Measurements from ENCODE around the gene GGT6.

GGT6 gene

GRCh38 chr17:4541328-4542002, 18.9 kb downstream of the GGT6 start:
- H3K4me3 ChIP-seq (ENCODE audit: low read length), result no peak overlapping the region
- H3K4me1 ChIP-seq (ENCODE audit: insufficient read depth, low read length), result no peaks in the 10 kb centered on the region
- H3K27me3 ChIP-seq (ENCODE audit: insufficient read depth, low read length), result no peaks in the 10 kb centered on the region
- H3K36me3 ChIP-seq (ENCODE audit: insufficient read depth, low read length), result peaks cover 50% of the 10 kb centered on the region
- H2AFZ ChIP-seq (ENCODE audit: low read depth, low read length), result no peak overlapping the region
- no peaks in the 10 kb centered on the region for H3K9me3 ChIP-seq (ENCODE audit: low read length)

GRCh38 chr17:4540687-4541327, 19.6 kb downstream of the GGT6 start:
- peaks cover 48% of the 10 kb centered on the region for H3K36me3 ChIP-seq (ENCODE audit: insufficient read depth, low read length)
- no peaks in the 10 kb centered on the region for H3K4me1 ChIP-seq (ENCODE audit: insufficient read depth, low read length)

GRCh38 chr17:4540224-4540651, 20.1 kb downstream of the GGT6 start:
- no peaks in the 10 kb centered on the region for H3K9me3 ChIP-seq (ENCODE audit: low read length)
- no peaks in the 10 kb centered on the region for H3K27me3 ChIP-seq (ENCODE audit: insufficient read depth, low read length)
- no peak overlapping the region for H3K4me3 ChIP-seq (ENCODE audit: low read length)
- no peak overlapping the region for H2AFZ ChIP-seq (ENCODE audit: low read depth, low read length)
- no peaks in the 10 kb centered on the region for H3K4me1 ChIP-seq (ENCODE audit: insufficient read depth, low read length)
- peaks cover 45% of the 10 kb centered on the region for H3K36me3 ChIP-seq (ENCODE audit: insufficient read depth, low read length)

More at GRCh38 chr17:4540687-4541327, 19.6 kb downstream of the GGT6 start:
- Histone ChIP-seq H2AFZ (ENCODE audit: low read depth, low read length) (no peak overlapping the region), H3K9me3 (ENCODE audit: low read length) (no peaks in the 10 kb centered on the region), H3K27me3 (ENCODE audit: insufficient read depth, low read length) (no peaks in the 10 kb centered on the region), H3K4me3 (ENCODE audit: low read length) (no peak overlapping the region)

DNA sequence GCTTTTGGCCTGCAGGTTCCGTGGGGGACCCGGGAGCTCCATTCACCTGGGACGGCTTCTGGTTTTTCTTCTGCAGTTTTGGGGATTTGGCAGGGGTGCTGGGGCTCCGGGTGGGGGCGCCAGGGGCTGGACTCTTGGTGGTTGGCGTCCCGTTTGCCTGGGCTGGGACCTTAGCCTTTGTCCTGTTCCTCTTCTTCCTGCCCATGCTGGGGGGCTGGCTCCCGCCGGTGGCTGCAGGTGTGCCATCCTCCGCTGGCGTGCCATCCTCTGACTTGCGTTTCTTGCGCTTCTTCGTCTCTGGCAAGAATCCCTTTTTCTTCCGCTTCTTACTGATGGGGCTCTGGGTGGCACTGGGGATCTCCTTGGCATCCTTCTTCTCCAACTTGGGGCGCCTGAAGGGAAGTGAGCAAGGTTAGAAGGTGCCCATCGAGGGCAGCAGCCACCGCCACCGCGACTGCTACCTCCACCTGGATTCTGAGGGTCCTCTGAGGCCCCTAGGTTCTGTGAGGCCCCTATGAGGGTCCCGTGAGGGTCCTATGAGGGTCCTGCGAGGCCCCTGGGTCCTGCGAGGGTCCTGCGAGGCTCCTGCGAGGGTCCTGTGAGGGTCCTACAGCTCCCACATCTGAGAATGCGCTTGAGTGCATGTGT, 20.7 kb downstream of the GGT6 start:
- Histone ChIP-seq H3K9me3 (ENCODE audit: low read length) (no peaks in the 10 kb centered on the region), H3K36me3 (ENCODE audit: insufficient read depth, low read length) (peaks cover 45% of the 10 kb centered on the region), H3K4me1 (ENCODE audit: insufficient read depth, low read length) (no peaks in the 10 kb centered on the region), H2AFZ (ENCODE audit: low read depth, low read length) (no peak overlapping the region), H3K4me3 (ENCODE audit: low read length) (no peak overlapping the region), H3K27me3 (ENCODE audit: insufficient read depth, low read length) (no peaks in the 10 kb centered on the region)

DNA sequence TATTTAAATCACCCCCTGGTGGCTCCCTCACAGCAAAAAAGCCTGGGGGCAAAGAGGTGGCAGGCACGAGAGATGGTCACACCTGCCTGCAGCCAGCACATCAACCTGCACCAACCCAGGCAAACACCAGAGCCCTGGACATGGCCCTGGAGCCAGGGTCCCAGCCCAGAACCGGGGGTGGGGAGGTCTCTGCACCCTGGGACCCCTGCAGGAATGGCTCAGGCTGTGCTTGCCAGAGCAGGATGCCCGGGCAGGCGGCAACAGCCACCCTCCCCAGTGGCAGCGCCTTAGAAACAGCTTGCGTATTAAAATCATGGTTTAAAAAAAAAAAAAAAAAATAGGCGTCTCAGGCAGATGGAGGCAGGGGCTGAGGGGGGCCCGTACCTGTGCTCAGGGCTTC, 21.4 kb downstream of the GGT6 start:
- Histone ChIP-seq H3K4me3 (ENCODE audit: low read length) (no peak overlapping the region), H3K27me3 (ENCODE audit: insufficient read depth, low read length) (no peaks in the 10 kb centered on the region), H3K4me1 (ENCODE audit: insufficient read depth, low read length) (peaks cover 6% of the 10 kb centered on the region), H3K9me3 (ENCODE audit: low read length) (no peaks in the 10 kb centered on the region), H2AFZ (ENCODE audit: low read depth, low read length) (no peak overlapping the region), H3K36me3 (ENCODE audit: insufficient read depth, low read length) (peaks cover 45% of the 10 kb centered on the region)

GRCh38 chr17:4538236-4539002, 22.0 kb downstream of the GGT6 start:
- Histone ChIP-seq H3K4me3 (ENCODE audit: low read length) (no peak overlapping the region), H3K4me1 (ENCODE audit: insufficient read depth, low read length) (peaks cover 12% of the 10 kb centered on the region), H3K9me3 (ENCODE audit: low read length) (no peaks in the 10 kb centered on the region), H2AFZ (ENCODE audit: low read depth, low read length) (no peak overlapping the region), H3K36me3 (ENCODE audit: insufficient read depth, low read length) (peaks cover 42% of the 10 kb centered on the region), H3K27me3 (ENCODE audit: insufficient read depth, low read length) (no peaks in the 10 kb centered on the region)

GRCh38 chr17:4537451-4538235, 22.7 kb downstream of the GGT6 start:
- Histone ChIP-seq H3K4me3 (ENCODE audit: low read length) (no peak overlapping the region), H3K27me3 (ENCODE audit: insufficient read depth, low read length) (no peaks in the 10 kb centered on the region), H3K36me3 (ENCODE audit: insufficient read depth, low read length) (peaks cover 37% of the 10 kb centered on the region), H3K9me3 (ENCODE audit: low read length) (no peaks in the 10 kb centered on the region), H3K4me1 (ENCODE audit: insufficient read depth, low read length) (peaks cover 13% of the 10 kb centered on the region), H2AFZ (ENCODE audit: low read depth, low read length) (no peak overlapping the region)

DNA sequence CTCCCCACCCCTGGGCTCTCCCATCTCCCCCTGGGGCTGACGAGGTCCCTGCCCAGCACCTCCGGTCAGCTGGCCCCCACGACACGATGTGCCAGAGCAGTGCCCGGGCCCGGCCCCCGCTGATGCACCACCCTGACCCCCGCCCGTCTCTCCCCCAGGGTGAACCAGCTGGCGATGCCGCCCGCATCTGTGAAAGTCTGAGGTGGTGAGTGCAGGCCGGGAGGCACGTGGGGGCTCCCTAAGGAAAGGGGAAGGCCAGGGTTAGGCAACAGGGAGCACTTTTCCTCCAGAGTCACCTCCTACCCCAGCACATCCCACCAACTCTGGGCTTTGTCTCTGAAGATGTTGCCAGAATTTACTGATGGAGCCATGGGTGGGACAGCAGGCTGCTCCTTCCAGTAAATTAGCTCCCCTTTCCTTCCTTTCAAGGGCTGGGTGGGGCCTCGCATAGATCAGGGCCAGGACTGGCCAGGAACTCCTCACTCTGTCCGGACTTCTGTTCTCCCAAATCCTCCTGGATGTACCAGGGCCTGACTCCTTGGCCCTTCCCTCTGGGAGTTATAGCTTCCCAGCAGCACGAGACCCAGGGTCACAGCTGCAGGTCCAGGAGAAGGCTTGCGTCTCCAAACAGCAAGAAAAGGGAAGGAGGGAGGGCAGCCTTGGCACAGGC, 23.5 kb downstream of the GGT6 start:
- Histone ChIP-seq H3K9me3 (ENCODE audit: low read length) (no peaks in the 10 kb centered on the region), H3K36me3 (ENCODE audit: insufficient read depth, low read length) (peaks cover 30% of the 10 kb centered on the region), H3K27me3 (ENCODE audit: insufficient read depth, low read length) (peaks cover 2% of the 10 kb centered on the region), H3K4me3 (ENCODE audit: low read length) (no peak overlapping the region), H2AFZ (ENCODE audit: low read depth, low read length) (no peak overlapping the region), H3K4me1 (ENCODE audit: insufficient read depth, low read length) (peaks cover 13% of the 10 kb centered on the region)

DNA sequence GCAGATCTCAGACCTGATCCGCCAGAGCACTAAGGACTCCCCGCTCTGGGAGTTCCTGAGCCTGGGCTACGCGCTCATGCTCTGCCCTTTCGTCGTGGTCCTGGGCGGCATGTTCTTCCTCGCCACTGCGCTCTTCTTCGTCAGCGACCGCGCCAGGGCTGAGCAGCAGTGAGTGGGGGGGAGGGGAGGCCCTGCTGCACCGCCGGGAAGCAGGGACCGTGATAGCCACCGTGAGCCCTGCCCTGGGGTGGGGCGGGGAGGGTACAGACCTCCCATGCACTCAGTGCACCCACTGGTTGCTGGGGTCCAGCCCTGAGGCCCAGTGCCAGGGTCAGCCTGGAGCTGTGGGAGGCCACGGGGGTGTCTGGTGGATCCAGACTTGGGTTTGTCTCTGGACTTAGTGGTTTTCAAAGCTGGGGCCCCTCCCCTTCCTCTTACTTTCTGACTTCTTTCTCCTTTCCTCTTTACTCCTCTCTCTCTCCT, 24.1 kb downstream of the GGT6 start:
- Histone ChIP-seq H3K4me3 (ENCODE audit: low read length) (no peak overlapping the region), H3K9me3 (ENCODE audit: low read length) (no peaks in the 10 kb centered on the region)

DNA sequence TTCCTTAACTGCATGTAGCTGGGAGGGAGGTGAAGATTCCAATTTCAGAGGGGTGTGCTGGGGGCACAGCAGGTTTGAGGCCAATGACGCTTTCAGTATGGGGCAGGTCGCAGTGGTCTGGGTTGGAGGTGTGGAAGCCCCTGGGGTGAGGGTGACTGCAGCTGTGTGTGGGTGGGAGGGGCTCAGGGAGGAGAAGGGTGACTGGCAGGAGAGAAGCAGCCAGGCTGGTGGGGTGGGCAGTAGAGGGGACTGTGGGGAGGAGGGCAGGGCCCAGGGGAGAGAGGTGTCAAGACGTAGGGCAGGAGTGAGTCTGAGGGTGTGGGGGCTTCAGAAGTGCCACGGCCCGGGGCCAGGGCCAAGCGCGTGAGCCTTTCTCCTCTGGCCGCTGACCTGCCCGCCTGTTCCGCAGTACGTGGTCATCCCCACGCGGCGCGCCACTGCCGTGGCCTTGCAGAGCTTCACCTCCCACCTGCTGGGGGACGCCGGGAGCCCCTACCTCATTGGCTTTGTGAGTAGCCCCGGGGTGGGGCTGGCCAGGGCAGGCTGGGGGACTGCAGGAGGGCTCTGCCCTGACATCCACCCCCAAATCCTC, 24.6 kb downstream of the GGT6 start:
- Histone ChIP-seq H3K9me3 (ENCODE audit: low read length) (no peaks in the 10 kb centered on the region), H3K4me3 (ENCODE audit: low read length) (no peak overlapping the region)

More for the DNA sequence above, 24.1 kb downstream of the GGT6 start:
- peaks cover 2% of the 10 kb centered on the region for H3K27me3 ChIP-seq (ENCODE audit: insufficient read depth, low read length)
- peaks cover 13% of the 10 kb centered on the region for H3K4me1 ChIP-seq (ENCODE audit: insufficient read depth, low read length)
- no peak overlapping the region for H2AFZ ChIP-seq (ENCODE audit: low read depth, low read length)
- peaks cover 25% of the 10 kb centered on the region for H3K36me3 ChIP-seq (ENCODE audit: insufficient read depth, low read length)

GRCh38 chr17:4534928-4535666, 25.3 kb downstream of the GGT6 start:
- Histone ChIP-seq H2AFZ (ENCODE audit: low read depth, low read length) (no peak overlapping the region), H3K36me3 (ENCODE audit: insufficient read depth, low read length) (peaks cover 19% of the 10 kb centered on the region), H3K27me3 (ENCODE audit: insufficient read depth, low read length) (peaks cover 2% of the 10 kb centered on the region), H3K9me3 (ENCODE audit: low read length) (no peaks in the 10 kb centered on the region), H3K4me1 (ENCODE audit: insufficient read depth, low read length) (peaks cover 13% of the 10 kb centered on the region), H3K4me3 (ENCODE audit: low read length) (no peak overlapping the region)

More for the DNA sequence above, 24.6 kb downstream of the GGT6 start:
- peaks cover 2% of the 10 kb centered on the region for H3K27me3 ChIP-seq (ENCODE audit: insufficient read depth, low read length)
- H3K4me1 ChIP-seq (ENCODE audit: insufficient read depth, low read length), result peaks cover 13% of the 10 kb centered on the region
- H2AFZ ChIP-seq (ENCODE audit: low read depth, low read length), result no peak overlapping the region
- H3K36me3 ChIP-seq (ENCODE audit: insufficient read depth, low read length), result peaks cover 23% of the 10 kb centered on the region

Data from neuron (in vitro differentiated cells).